ENCODE measurements around the gene LRRC8D.

Gene LRRC8D

GRCh38 chr1:89847191-89847729 lies 26.4 kb downstream of the LRRC8D start:
- Histone ChIP-seq H2AFZ (no peak overlapping the region), H3K9me3 (ENCODE audit: control insufficient read depth, low read length) (no peaks in the 10 kb centered on the region), H3K4me1 (peaks cover 4% of the 10 kb centered on the region), H3K9ac (no peak overlapping the region), H3K79me2 (no peaks in the 10 kb centered on the region), H3K36me3 (ENCODE audit: control insufficient read depth, insufficient read depth, low read length) (no peaks in the 10 kb centered on the region), H3K27ac (no peak overlapping the region), H3K4me3 (ENCODE audit: low read depth, low read length) (no peak overlapping the region), H3K27me3 (ENCODE audit: control insufficient read depth, insufficient read depth, low read length) (no peaks in the 10 kb centered on the region), H3K4me2 (ENCODE audit: low read length) (no peak overlapping the region)
- no peak for TF ChIP-seq CTCF (IDR thresholded peaks at IDR 0.05)

- Histone ChIP-seq H3K27me3 (ENCODE audit: control insufficient read depth, insufficient read depth, low read length) (no peaks in the 10 kb centered on the region), H3K9me3 (ENCODE audit: control insufficient read depth, low read length) (no peaks in the 10 kb centered on the region), H3K9ac (no peak overlapping the region), H3K27ac (no peak overlapping the region), H3K4me2 (ENCODE audit: low read length) (no peak overlapping the region), H3K4me1 (no peaks in the 10 kb centered on the region), H3K79me2 (no peaks in the 10 kb centered on the region), H2AFZ (no peak overlapping the region), H3K4me3 (ENCODE audit: low read depth, low read length) (no peak overlapping the region), H3K36me3 (ENCODE audit: control insufficient read depth, insufficient read depth, low read length) (no peaks in the 10 kb centered on the region)
- TF ChIP-seq CTCF (IDR thresholded peaks at IDR 0.05) = no peak
Measured at GRCh38 chr1:89850844-89851415, 30.1 kb downstream of the LRRC8D start.

GRCh38 chr1:89854140-89854539 lies 33.3 kb downstream of the LRRC8D start:
- H3K4me2 ChIP-seq (ENCODE audit: low read length) = no peak overlapping the region
- H3K9me3 ChIP-seq (ENCODE audit: control insufficient read depth, low read length) = no peaks in the 10 kb centered on the region
- H3K9ac ChIP-seq = no peak overlapping the region
- H3K79me2 ChIP-seq = no peaks in the 10 kb centered on the region
- no peak overlapping the region for H3K4me3 ChIP-seq (ENCODE audit: low read depth, low read length)
- no peaks in the 10 kb centered on the region for H3K4me1 ChIP-seq
- no peak overlapping the region for H2AFZ ChIP-seq
- no peaks in the 10 kb centered on the region for H3K36me3 ChIP-seq (ENCODE audit: control insufficient read depth, insufficient read depth, low read length)
- H3K27ac ChIP-seq = no peak overlapping the region
- H3K27me3 ChIP-seq (ENCODE audit: control insufficient read depth, insufficient read depth, low read length) = no peaks in the 10 kb centered on the region
- no peak for TF ChIP-seq CTCF (IDR thresholded peaks at IDR 0.05)

GRCh38 chr1:89855413-89856123 lies 34.7 kb downstream of the LRRC8D start:
- Histone ChIP-seq H2AFZ (no peak overlapping the region), H3K9ac (no peak overlapping the region), H3K27ac (no peak overlapping the region), H3K27me3 (ENCODE audit: control insufficient read depth, insufficient read depth, low read length) (no peaks in the 10 kb centered on the region), H3K9me3 (ENCODE audit: control insufficient read depth, low read length) (no peaks in the 10 kb centered on the region), H3K4me2 (ENCODE audit: low read length) (no peak overlapping the region), H3K79me2 (no peaks in the 10 kb centered on the region), H3K4me1 (no peaks in the 10 kb centered on the region), H3K36me3 (ENCODE audit: control insufficient read depth, insufficient read depth, low read length) (no peaks in the 10 kb centered on the region), H3K4me3 (ENCODE audit: low read depth, low read length) (no peak overlapping the region)
- no peak for TF ChIP-seq CTCF (IDR thresholded peaks at IDR 0.05)

All from parathyroid adenoma (tissue), 2 donors.